WTC11 (cell line): Measurements from ENCODE around the gene OLIG1. TPM values are rescaled to one million over a fixed set of nuclear protein-coding genes. Genes with fewer than 3 reads are reported as not detected.

Experiments
- ATAC-seq: fragments of 200-7000 bp; cut with Tn5 transposase; 2 replicates; pipeline ENCODE4 v1.10.0; 2021; ENCODE audit warnings: mild to moderate bottlenecking, moderate library complexity
- CTCF ChIA-PET: fragments of 300-600 bp; sonication (Branson Sonifier 250); formaldehyde crosslinking; loops from one replicate; lab custom pipeline; 2021; ENCODE audit warnings: antibody characterized with exemption; lab: Charles Lee
- POLR2A ChIA-PET: fragments of 350-600 bp; sonication (Branson Sonifier 250); formaldehyde crosslinking; loops from one replicate; lab custom pipeline; 2021; ENCODE audit warnings: antibody characterized with exemption; lab: Charles Lee
- DNase-seq: peaks from one replicate; pipeline ENCODE4 v3.0.0; 2021; ENCODE audit warnings: low spot score
- H3K27ac Mint-ChIP-seq: 2 replicates; pipeline ENCODE4 v1.8.0; 2021; ENCODE audit warnings: mixed read lengths
- H3K27me3 Mint-ChIP-seq: 2 replicates; pipeline ENCODE4 v1.8.0; 2021; ENCODE audit warnings: low read depth, mild to moderate bottlenecking, moderate library complexity, mixed read lengths
- H3K36me3 Mint-ChIP-seq: 2 replicates; pipeline ENCODE4 v1.8.0; 2021; ENCODE audit warnings: mixed read lengths
- H3K4me1 Mint-ChIP-seq: 2 replicates; pipeline ENCODE4 v1.8.0; 2022; ENCODE audit warnings: mixed read lengths
- H3K4me3 Mint-ChIP-seq: 2 replicates; pipeline ENCODE4 v1.8.0; 2021; ENCODE audit warnings: mild to moderate bottlenecking, moderate library complexity, mixed read lengths
- H3K9me3 Mint-ChIP-seq: 2 replicates; pipeline ENCODE4 v1.8.0; 2021; ENCODE audit warnings: mixed read lengths
- AFF4 ChIP-seq: sonication (generic); formaldehyde crosslinking; IDR thresholded peaks from 2 replicates; pipeline ENCODE4 v1.8.1; 2023; ENCODE audit warnings: mild to moderate bottlenecking, missing genetic modification reagents, borderline replicate concordance
- CREM ChIP-seq: sonication (generic); formaldehyde crosslinking; IDR thresholded peaks from 2 replicates; pipeline ENCODE4 v1.8.1; 2022; ENCODE audit warnings: mild to moderate bottlenecking, missing genetic modification reagents, moderate library complexity
- E2F4 ChIP-seq: sonication (generic); formaldehyde crosslinking; IDR thresholded peaks from 2 replicates; pipeline ENCODE4 v1.8.1; 2022; ENCODE audit warnings: low read depth, mild to moderate bottlenecking, moderate library complexity, missing genetic modification reagents, borderline replicate concordance
- E2F5 ChIP-seq: sonication (generic); formaldehyde crosslinking; IDR thresholded peaks from 2 replicates; pipeline ENCODE4 v1.8.1; 2022; ENCODE audit warnings: mild to moderate bottlenecking, moderate library complexity, missing genetic modification reagents
- ERG ChIP-seq: fragments of 250-450 bp; sonication (Bioruptor Pico); IDR thresholded peaks from 2 replicates; pipeline ENCODE4 v1.8.0; 2021; ENCODE audit warnings: mild to moderate bottlenecking
- GABPB1 ChIP-seq: sonication (generic); formaldehyde crosslinking; IDR thresholded peaks from 2 replicates; pipeline ENCODE4 v1.8.1; 2023; ENCODE audit warnings: mild to moderate bottlenecking, missing genetic modification reagents
- GRHL2 ChIP-seq: fragments of 250-450 bp; sonication (Bioruptor Pico); IDR thresholded peaks from 2 replicates; pipeline ENCODE4 v1.8.0; 2022; ENCODE audit warnings: mild to moderate bottlenecking, moderate library complexity; ENCODE audit not compliant: insufficient replicate concordance, severe bottlenecking
- JUN ChIP-seq: sonication (generic); formaldehyde crosslinking; IDR thresholded peaks from 2 replicates; pipeline ENCODE4 v1.8.0; 2023; ENCODE audit warnings: mild to moderate bottlenecking, missing genetic modification reagents
- NFE2L1 ChIP-seq: sonication (generic); formaldehyde crosslinking; IDR thresholded peaks from 2 replicates; pipeline ENCODE4 v1.8.1; 2023; ENCODE audit warnings: missing genetic modification reagents
- RELA ChIP-seq: sonication (generic); formaldehyde crosslinking; IDR thresholded peaks from 2 replicates; pipeline ENCODE4 v1.8.1; 2022; ENCODE audit warnings: missing genetic modification reagents, mild to moderate bottlenecking, borderline replicate concordance
- STAT6 ChIP-seq: sonication (generic); formaldehyde crosslinking; conservative IDR thresholded peaks from 2 replicates; pipeline ENCODE4 v1.8.1; 2023; ENCODE audit warnings: mild to moderate bottlenecking, low read depth, missing genetic modification reagents, moderate library complexity
- ZNF281 ChIP-seq: sonication (generic); formaldehyde crosslinking; IDR thresholded peaks from 2 replicates; pipeline ENCODE4 v1.8.0; 2023; ENCODE audit warnings: mild to moderate bottlenecking, missing genetic modification reagents
- ZNF425 ChIP-seq: fragments of 250-450 bp; sonication (Bioruptor Pico); conservative IDR thresholded peaks from 2 replicates; pipeline ENCODE4 v1.9.0; 2021; ENCODE audit warnings: mild to moderate bottlenecking
- ZNF512 ChIP-seq: sonication (generic); formaldehyde crosslinking; IDR thresholded peaks from 2 replicates; pipeline ENCODE4 v1.8.1; 2022; ENCODE audit warnings: missing genetic modification reagents, borderline replicate concordance
- total RNA-seq: library from RNA; stranded (reverse); gene quantifications from 3 replicates; pipeline ENCODE4 v1.2.3, GENCODE V29; 2021

Gene OLIG1
- total RNA-seq, 1 experiment from 2014 or later: 2.1 TPM

GRCh38 chr21:33067457-33067856 lies 2.5 kb upstream of the OLIG1 start:
- Mint-ChIP-seq H3K27me3 (peaks cover 89% of the 10 kb centered on the region), H3K4me3 (no peak overlapping the region), H3K36me3 (no peaks in the 10 kb centered on the region), H3K4me1 (peaks cover 32% of the 10 kb centered on the region), H3K9me3 (peaks cover 5% of the 10 kb centered on the region; the same call in 1 of the 2 replicates), H3K27ac (no peak overlapping the region)
- no peak for TF ChIP-seq AFF4 (CRISPR knock-in tag)
- TF ChIP-seq ZNF425 (CRISPR knock-in tag): no peak
- no peak for TF ChIP-seq CREM (CRISPR knock-in tag)
- TF ChIP-seq GRHL2 (CRISPR knock-in tag): no peak
- no peak for TF ChIP-seq STAT6 (CRISPR knock-in tag)
- no peak for TF ChIP-seq JUN (CRISPR knock-in tag)
- TF ChIP-seq ERG: no peak
- ATAC-seq: no peak
- ChIA-PET POLR2A (no interaction called here), CTCF (no interaction called here)
- DNase-seq: no peak

GRCh38 chr21:33069243-33069642 lies 698 bp upstream of the OLIG1 start:
- Mint-ChIP-seq H3K9me3 (peaks cover 5% of the 10 kb centered on the region; the same call in 1 of the 2 replicates), H3K27ac (no peak overlapping the region), H3K36me3 (no peaks in the 10 kb centered on the region)
- no peak for TF ChIP-seq RELA (CRISPR knock-in tag)
- no peak for TF ChIP-seq NFE2L1
- TF ChIP-seq E2F5: no peak
- TF ChIP-seq ZNF281 (CRISPR knock-in tag): no peak
- TF ChIP-seq GRHL2 (CRISPR knock-in tag): no peak
- TF ChIP-seq ZNF512 (CRISPR knock-in tag): no peak
- no peak for TF ChIP-seq GABPB1 (CRISPR knock-in tag)
- no peak for TF ChIP-seq E2F4
- TF ChIP-seq, all 79 proteins: peak for 0
- ChIA-PET POLR2A (no interaction called here), CTCF (no interaction called here)
- DNase-seq (no peak), ATAC-seq (no peak)
- Mint-ChIP-seq H3K27me3 (peaks cover 89% of the 10 kb centered on the region), H3K4me3 (peak overlapping the region; percentile 36), H3K4me1 (peaks cover 42% of the 10 kb centered on the region)
